ENCODE measurements around the gene NOCT.
"Not testable (repeated sequence)": the region's sequence is repeated elsewhere in the genome, so short reads cannot be mapped to it uniquely, and the experiment has no call there.

Gene NOCT

GRCh38 chr4:139015269-139015947 is at the start of gene NOCT:
NOCT (plus strand) TSS chr4:139015781; CDS start chr4:139015982, 201 bp downstream.
- DNase-seq: peak; percentile 94

- peak; percentile 2 for DNase-seq
Observed at GRCh38 chr4:138967313-138967712, 48.3 kb upstream of the NOCT start.

GRCh38 chr4:138972956-138973801 is 42.4 kb upstream of the NOCT start:
- DNase-seq: no peak

- DNase-seq: no peak
Observed at GRCh38 chr4:138975225-138975624, 40.4 kb upstream of the NOCT start.

GRCh38 chr4:138976526-138976925 is 39.1 kb upstream of the NOCT start:
- no peak for DNase-seq

GRCh38 chr4:138977524-138977923 is 38.1 kb upstream of the NOCT start:
- no peak for DNase-seq

- no peak for DNase-seq
Observed at GRCh38 chr4:138978028-138978585, 37.5 kb upstream of the NOCT start.

GRCh38 chr4:138978600-138978999 is 37.0 kb upstream of the NOCT start:
- DNase-seq: no peak

- no peak for DNase-seq
Observed at GRCh38 chr4:138979742-138980141, 35.8 kb upstream of the NOCT start.

GRCh38 chr4:138981930-138982390 is 33.6 kb upstream of the NOCT start:
- DNase-seq: no peak

GRCh38 chr4:138982754-138983153 is 32.8 kb upstream of the NOCT start:
- no peak for DNase-seq

GRCh38 chr4:138983690-138984089 is 31.9 kb upstream of the NOCT start:
- DNase-seq: no peak

- DNase-seq: no peak
Observed at GRCh38 chr4:138984647-138985046, 30.9 kb upstream of the NOCT start.

- DNase-seq: no peak
Observed at GRCh38 chr4:138992676-138993075, 22.9 kb upstream of the NOCT start.

GRCh38 chr4:138996090-138996489 is 19.5 kb upstream of the NOCT start:
- DNase-seq: no peak

GRCh38 chr4:138999666-139000065 is 15.9 kb upstream of the NOCT start:
- DNase-seq: no peak

GRCh38 chr4:139000134-139000533 is 15.4 kb upstream of the NOCT start:
- DNase-seq: not testable (repeated sequence)

- not testable (repeated sequence) for DNase-seq
Observed at GRCh38 chr4:139001430-139001829, 14.2 kb upstream of the NOCT start.

GRCh38 chr4:139003668-139004067 is 11.9 kb upstream of the NOCT start:
- not testable (repeated sequence) for DNase-seq

GRCh38 chr4:139005774-139006173 is 9.8 kb upstream of the NOCT start:
- DNase-seq: no peak

GRCh38 chr4:139007640-139008039 is 7.9 kb upstream of the NOCT start:
- no peak for DNase-seq

- not testable (repeated sequence) for DNase-seq
Observed at GRCh38 chr4:139008278-139008677, 7.3 kb upstream of the NOCT start.

- DNase-seq: no peak
Observed at GRCh38 chr4:139009702-139010101, 5.9 kb upstream of the NOCT start.

All from CD4-positive, alpha-beta T cell treated with Interleukin-10 for 1 hour (primary cell).